Thyroid gland (tissue), 4 donors: ENCODE data around the gene FKBP9.

Experiments
- CTCF ChIP-seq, 6 experiments: fragments of 200-600 bp in 3 of 6; fragments of 450-650 bp in 3 of 6; sonication (generic) in 3 of 6; IDR thresholded peaks; one replicate each; pipeline ENCODE4 v1.5.1; 2016 to 2019; ENCODE audit warnings: antibody characterized with exemption in 6 of 6, mild to moderate bottlenecking in 2 of 6, inconsistent platforms in 1 of 6, moderate library complexity in 1 of 6
- POLR2A ChIP-seq, 2 donors: fragments of 450-650 bp; IDR thresholded peaks; one replicate each; pipeline ENCODE4 v1.6.1; 2017; ENCODE audit warnings: antibody characterized with exemption in 2 of 2, mild to moderate bottlenecking in 2 of 2, moderate library complexity in 1 of 2

DNA sequence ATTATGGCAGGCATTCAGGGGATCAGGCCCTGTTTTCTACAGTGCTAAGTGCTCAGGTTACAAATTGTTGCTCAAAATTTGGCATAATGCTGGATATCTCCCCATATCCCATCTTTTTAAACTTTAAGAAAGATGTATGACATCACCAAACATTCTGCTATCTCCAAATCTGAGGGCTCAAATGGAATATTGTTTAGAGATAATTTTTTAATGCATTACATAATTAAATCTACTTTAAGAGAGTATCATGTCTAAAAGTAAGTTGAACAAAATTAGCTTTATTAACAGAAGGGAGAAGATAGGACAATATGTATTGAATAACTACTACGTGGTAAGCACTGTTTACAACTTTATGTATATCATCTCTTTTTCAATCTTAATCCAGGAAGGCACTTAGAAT lies 91.5 kb downstream of the FKBP9 start:
- TF ChIP-seq CTCF (IDR thresholded peaks at IDR 0.05): no peak
- no peak for TF ChIP-seq POLR2A (IDR thresholded peaks at IDR 0.05)
